GM18909 (cell line): ENCODE measurements around the gene EFEMP2.

Source experiments
- ATAC-seq: cut with Tn5 transposase; IDR thresholded peaks from one replicate; pipeline ENCODE4 v1.9.1; 2021; ENCODE audit warnings: mild to moderate bottlenecking; ENCODE audit not compliant: unreplicated experiment, poor library complexity

Gene EFEMP2

GRCh38 chr11:65872586-65873317, at the start of gene EFEMP2:
Gene EFEMP2 (minus strand): TSS chr11:65872800. CDS start chr11:65872354, 446 bp downstream.
- ATAC-seq = no peak

GRCh38 chr11:65921876-65922275, 49.3 kb upstream of the EFEMP2 start:
- ATAC-seq = no peak

- no peak for ATAC-seq
Observed at GRCh38 chr11:65921033-65921555, 48.5 kb upstream of the EFEMP2 start.

GRCh38 chr11:65920372-65920802, 47.8 kb upstream of the EFEMP2 start:
- no peak for ATAC-seq

- ATAC-seq = peak; percentile 44
Observed at GRCh38 chr11:65919573-65920371, 47.2 kb upstream of the EFEMP2 start.

GRCh38 chr11:65919141-65919572, 46.6 kb upstream of the EFEMP2 start, which contains the start of gene DRAP1:
Gene DRAP1 (plus strand): TSS chr11:65919426. CDS start chr11:65919502, 76 bp downstream.
- ATAC-seq = peak; percentile 83

GRCh38 chr11:65918211-65919140, 45.9 kb upstream of the EFEMP2 start, which contains the start of gene C11orf68:
Gene C11orf68 (minus strand): TSS chr11:65919062. CDS start chr11:65919031, 31 bp downstream.
- peak; percentile 41 for ATAC-seq

- ATAC-seq = no peak
Observed at GRCh38 chr11:65917434-65918210, 45.0 kb upstream of the EFEMP2 start.

GRCh38 chr11:65917077-65917433, 44.5 kb upstream of the EFEMP2 start:
- ATAC-seq = no peak

- no peak for ATAC-seq
Observed at GRCh38 chr11:65916391-65916790, 43.8 kb upstream of the EFEMP2 start.

GRCh38 chr11:65915821-65916251, 43.2 kb upstream of the EFEMP2 start:
- ATAC-seq = no peak

- ATAC-seq = no peak
Observed at GRCh38 chr11:65915101-65915820, 42.7 kb upstream of the EFEMP2 start.

- ATAC-seq = no peak
Observed at GRCh38 chr11:65912845-65913244, 40.2 kb upstream of the EFEMP2 start.

- no peak for ATAC-seq
Observed at GRCh38 chr11:65911682-65912568, 39.3 kb upstream of the EFEMP2 start.

GRCh38 chr11:65907878-65908277, 35.3 kb upstream of the EFEMP2 start:
- no peak for ATAC-seq

- ATAC-seq = no peak
Observed at GRCh38 chr11:65906602-65907001, 34.0 kb upstream of the EFEMP2 start.

- no peak for ATAC-seq
Observed at GRCh38 chr11:65903715-65904114, 31.1 kb upstream of the EFEMP2 start.

- ATAC-seq = no peak
Observed at GRCh38 chr11:65903068-65903481, 30.5 kb upstream of the EFEMP2 start.
